Vagina (tissue), 2 donors: ENCODE measurements around the gene SNX22.

Experiments used
- POLR2A ChIP-seq, 2 donors: fragments of 450-650 bp; IDR thresholded peaks; one replicate each; pipeline ENCODE4 v1.6.1; 2017; ENCODE audit warnings: antibody characterized with exemption in 2 of 2, mild to moderate bottlenecking in 2 of 2, moderate library complexity in 2 of 2
- TF ChIP-seq, protein P1 (sequence below), 3 experiments: fragments of 450-650 bp in 2 of 3; fragments of 200-600 bp in 1 of 3; sonication (generic) in 1 of 3; IDR thresholded peaks; one replicate each; pipeline ENCODE4 v1.5.1; 2017 to 2019; ENCODE audit warnings: antibody characterized with exemption in 3 of 3, mild to moderate bottlenecking in 2 of 3, moderate library complexity in 2 of 3

DNA sequence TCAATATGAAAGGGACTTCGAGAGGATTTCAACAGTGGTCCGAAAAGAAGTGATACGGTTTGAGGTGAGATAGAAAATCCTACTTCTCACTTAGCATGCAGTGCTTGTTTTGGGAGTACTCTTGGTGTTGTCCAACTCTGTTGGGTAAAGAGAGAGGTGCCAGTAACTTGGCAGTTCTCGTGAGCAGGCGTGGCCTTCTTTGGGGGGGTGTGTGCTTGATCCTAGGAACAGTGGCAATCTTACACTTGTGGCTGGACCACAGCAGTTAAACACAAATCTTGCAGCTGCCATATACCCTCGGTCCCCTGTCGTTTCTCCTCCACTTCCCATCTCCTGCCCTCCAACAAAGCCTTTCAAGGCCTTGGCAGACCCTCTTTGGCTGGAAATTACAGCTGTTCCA, 15.2 kb upstream of the SNX22 start:
- TF ChIP-seq POLR2A (IDR thresholded peaks at IDR 0.05), result no peak
- TF ChIP-seq, protein P1, sequence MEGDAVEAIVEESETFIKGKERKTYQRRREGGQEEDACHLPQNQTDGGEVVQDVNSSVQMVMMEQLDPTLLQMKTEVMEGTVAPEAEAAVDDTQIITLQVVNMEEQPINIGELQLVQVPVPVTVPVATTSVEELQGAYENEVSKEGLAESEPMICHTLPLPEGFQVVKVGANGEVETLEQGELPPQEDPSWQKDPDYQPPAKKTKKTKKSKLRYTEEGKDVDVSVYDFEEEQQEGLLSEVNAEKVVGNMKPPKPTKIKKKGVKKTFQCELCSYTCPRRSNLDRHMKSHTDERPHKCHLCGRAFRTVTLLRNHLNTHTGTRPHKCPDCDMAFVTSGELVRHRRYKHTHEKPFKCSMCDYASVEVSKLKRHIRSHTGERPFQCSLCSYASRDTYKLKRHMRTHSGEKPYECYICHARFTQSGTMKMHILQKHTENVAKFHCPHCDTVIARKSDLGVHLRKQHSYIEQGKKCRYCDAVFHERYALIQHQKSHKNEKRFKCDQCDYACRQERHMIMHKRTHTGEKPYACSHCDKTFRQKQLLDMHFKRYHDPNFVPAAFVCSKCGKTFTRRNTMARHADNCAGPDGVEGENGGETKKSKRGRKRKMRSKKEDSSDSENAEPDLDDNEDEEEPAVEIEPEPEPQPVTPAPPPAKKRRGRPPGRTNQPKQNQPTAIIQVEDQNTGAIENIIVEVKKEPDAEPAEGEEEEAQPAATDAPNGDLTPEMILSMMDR (IDR thresholded peaks at IDR 0.05), result no peak
